NT2/D1 (cell line): ENCODE measurements around the gene KLK14.

Experiments
- SUZ12 ChIP-seq: IDR thresholded peaks from 2 replicates; pipeline ENCODE4 v1.6.1; 2011; ENCODE audit not compliant: insufficient read length, insufficient read depth; ENCODE audit errors: extremely low read depth
- YY1 ChIP-seq: IDR thresholded peaks from 2 replicates; pipeline ENCODE4 v1.6.1; 2011; ENCODE audit not compliant: insufficient read length, insufficient read depth

- TF ChIP-seq SUZ12 (no peak), YY1 (no peak)
These were observed 7.8 kb upstream of the KLK14 start for GRCh38 chr19:51090471-51090870.
